ENCODE data around the gene CHMP5.

Gene CHMP5

DNA sequence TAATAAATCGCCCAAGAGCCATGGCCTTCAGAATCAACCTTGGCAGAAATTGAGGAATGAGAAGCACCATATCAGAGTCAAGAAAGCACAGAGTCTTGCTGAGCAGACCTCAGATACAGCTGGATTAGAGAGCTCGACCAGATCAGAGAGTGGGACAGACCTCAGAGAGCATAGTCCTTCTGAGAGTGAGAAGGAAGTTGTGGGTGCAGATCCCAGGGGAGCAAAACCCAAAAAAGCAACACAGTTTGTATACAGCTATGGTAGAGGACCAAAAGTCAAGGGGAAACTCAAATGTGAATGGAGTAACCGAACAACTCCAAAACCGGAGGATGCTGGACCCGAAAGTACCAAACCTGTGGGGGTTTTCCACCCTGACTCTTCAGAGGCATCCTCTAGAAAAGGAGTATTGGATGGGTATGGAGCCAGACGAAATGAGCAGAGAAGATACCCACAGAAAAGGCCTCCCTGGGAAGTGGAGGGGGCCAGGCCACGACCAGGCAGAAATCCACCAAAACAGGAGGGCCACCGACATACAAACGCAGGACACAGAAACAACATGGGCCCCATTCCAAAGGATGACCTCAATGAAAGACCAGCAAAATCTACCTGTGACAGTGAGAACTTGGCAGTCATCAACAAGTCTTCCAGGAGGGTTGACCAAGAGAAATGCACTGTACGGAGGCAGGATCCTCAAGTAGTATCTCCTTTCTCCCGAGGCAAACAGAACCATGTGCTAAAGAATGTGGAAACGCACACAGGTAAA lies 30.0 kb downstream of the CHMP5 start:
- TF ChIP-seq, protein P1, sequence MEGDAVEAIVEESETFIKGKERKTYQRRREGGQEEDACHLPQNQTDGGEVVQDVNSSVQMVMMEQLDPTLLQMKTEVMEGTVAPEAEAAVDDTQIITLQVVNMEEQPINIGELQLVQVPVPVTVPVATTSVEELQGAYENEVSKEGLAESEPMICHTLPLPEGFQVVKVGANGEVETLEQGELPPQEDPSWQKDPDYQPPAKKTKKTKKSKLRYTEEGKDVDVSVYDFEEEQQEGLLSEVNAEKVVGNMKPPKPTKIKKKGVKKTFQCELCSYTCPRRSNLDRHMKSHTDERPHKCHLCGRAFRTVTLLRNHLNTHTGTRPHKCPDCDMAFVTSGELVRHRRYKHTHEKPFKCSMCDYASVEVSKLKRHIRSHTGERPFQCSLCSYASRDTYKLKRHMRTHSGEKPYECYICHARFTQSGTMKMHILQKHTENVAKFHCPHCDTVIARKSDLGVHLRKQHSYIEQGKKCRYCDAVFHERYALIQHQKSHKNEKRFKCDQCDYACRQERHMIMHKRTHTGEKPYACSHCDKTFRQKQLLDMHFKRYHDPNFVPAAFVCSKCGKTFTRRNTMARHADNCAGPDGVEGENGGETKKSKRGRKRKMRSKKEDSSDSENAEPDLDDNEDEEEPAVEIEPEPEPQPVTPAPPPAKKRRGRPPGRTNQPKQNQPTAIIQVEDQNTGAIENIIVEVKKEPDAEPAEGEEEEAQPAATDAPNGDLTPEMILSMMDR (IDR thresholded peaks at IDR 0.05; ENCODE audit: insufficient read depth, low read length, missing control alignments) = no peak
- ChIA-PET POLR2A (no interaction called here), CTCF (no interaction called here)
- DNase-seq (ENCODE audit: low read depth, low spot score) = no peak
- no peak overlapping the region for H3K4me3 ChIP-seq (ENCODE audit: low read depth, low read length)

- H3K4me3 ChIP-seq (ENCODE audit: low read depth, low read length) = no peak overlapping the region
- ChIA-PET CTCF (interaction anchor here (1.3 to 1.5 kb wide), 2 partner anchors 8 to 9 kb away, joined by 4 to 5 read pairs; no protein-coding TSS in a partner anchor), POLR2A (no interaction called here)
- TF ChIP-seq, protein P1 (IDR thresholded peaks at IDR 0.05; ENCODE audit: insufficient read depth, low read length, missing control alignments) = no peak
- DNase-seq (ENCODE audit: low read depth, low spot score) = no peak
Observed at GRCh38 chr9:33295571-33295970, 30.7 kb downstream of the CHMP5 start.

GRCh38 chr9:33297432-33297831 lies 32.6 kb downstream of the CHMP5 start:
- H3K4me3 ChIP-seq (ENCODE audit: low read depth, low read length) = no peak overlapping the region
- ChIA-PET POLR2A (no interaction called here), CTCF (interaction anchor here (1.1 kb wide), 1 partner anchor 19 kb away, joined by 5 read pairs; no protein-coding TSS in a partner anchor)
- TF ChIP-seq, protein P1 (IDR thresholded peaks at IDR 0.05; ENCODE audit: insufficient read depth, low read length, missing control alignments) = no peak
- DNase-seq (ENCODE audit: low read depth, low spot score) = no peak

DNA sequence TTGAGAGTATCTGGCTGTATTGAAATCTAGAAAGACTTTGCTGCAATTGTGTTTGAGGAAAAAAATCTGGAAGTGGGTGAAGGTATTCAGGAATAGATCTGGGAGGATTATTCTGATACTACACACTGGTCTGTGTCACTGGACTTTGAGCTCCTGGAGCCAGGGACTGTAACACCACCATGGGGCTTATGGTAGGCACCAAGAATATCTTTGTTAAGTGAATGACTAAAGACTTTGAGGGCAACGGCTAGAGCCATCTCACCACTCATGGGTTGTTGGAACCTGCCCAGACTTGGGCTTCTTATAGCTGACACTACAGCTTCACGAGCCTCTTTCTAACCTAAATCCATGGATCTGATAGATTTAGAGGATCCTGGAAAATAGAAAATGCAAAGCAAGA lies 35.7 kb downstream of the CHMP5 start:
- ChIA-PET POLR2A (no interaction called here), CTCF (interaction anchor here (0.6 to 1.7 kb wide), 5 partner anchors 9 to 405 kb away, joined by 3 to 6 read pairs (median 3); no protein-coding TSS in a partner anchor)
- TF ChIP-seq, protein P1 (IDR thresholded peaks at IDR 0.05; ENCODE audit: insufficient read depth, low read length, missing control alignments) = no peak
- H3K4me3 ChIP-seq (ENCODE audit: low read depth, low read length) = no peak overlapping the region
- DNase-seq (ENCODE audit: low read depth, low spot score) = no peak

DNA sequence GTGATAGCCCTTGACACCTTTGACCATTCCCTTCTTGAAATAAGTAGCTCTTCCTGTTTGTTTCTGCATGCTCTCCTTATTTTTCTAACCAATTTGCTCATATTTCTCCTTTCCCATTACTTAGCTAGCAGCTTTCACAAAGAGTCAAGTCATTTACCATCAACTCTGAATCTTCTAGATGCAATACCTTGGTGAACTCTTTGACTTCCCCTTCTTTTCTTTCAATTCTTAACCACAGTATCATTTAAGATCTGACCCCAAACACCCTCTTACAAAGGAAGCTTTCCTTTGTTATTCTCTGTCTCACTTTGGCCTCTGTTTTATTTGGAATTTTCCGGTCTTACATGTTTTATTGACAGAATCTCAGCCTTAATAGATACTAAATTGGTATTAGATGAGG lies 39.5 kb downstream of the CHMP5 start:
- ChIA-PET CTCF (interaction anchor here (0.9 to 1.0 kb wide), 2 partner anchors 19 to 70 kb away, joined by 3 read pairs; no protein-coding TSS in a partner anchor), POLR2A (no interaction called here)
- no peak for DNase-seq (ENCODE audit: low read depth, low spot score)
- TF ChIP-seq, protein P1 (IDR thresholded peaks at IDR 0.05; ENCODE audit: insufficient read depth, low read length, missing control alignments) = no peak
- H3K4me3 ChIP-seq (ENCODE audit: low read depth, low read length) = no peak overlapping the region

GRCh38 chr9:33306037-33306436 lies 41.2 kb downstream of the CHMP5 start:
- POLR2A ChIA-PET = no interaction called here

More at GRCh38 chr9:33306037-33306436, 41.2 kb downstream of the CHMP5 start:
- DNase-seq (ENCODE audit: low read depth, low spot score) = no peak
- CTCF ChIA-PET = no interaction called here
- H3K4me3 ChIP-seq (ENCODE audit: low read depth, low read length) = no peak overlapping the region
- TF ChIP-seq, protein P1 (IDR thresholded peaks at IDR 0.05; ENCODE audit: insufficient read depth, low read length, missing control alignments) = no peak

Measured in AG04449 (cell line).